HepG2 (cell line): ENCODE measurements around the gene DLX6. TPM values are rescaled to one million over a fixed set of nuclear protein-coding genes. Genes with fewer than 3 reads are reported as not detected.

Source experiments
- ASH2L ChIP-seq: fragments of 300-600, 200-600 bp; sonication (generic); IDR thresholded peaks from 2 replicates; pipeline ENCODE4 v1.7.0; 2017; ENCODE audit warnings: low read depth, mild to moderate bottlenecking, moderate library complexity, mixed read lengths, low read length; ENCODE audit not compliant: insufficient read length
- BORCS8-MEF2B ChIP-seq: sonication (generic); formaldehyde crosslinking; IDR thresholded peaks from 2 replicates; pipeline ENCODE4 v1.8.0; 2022; ENCODE audit warnings: mild to moderate bottlenecking, missing genetic modification reagents
- CAMTA2 ChIP-seq: sonication (generic); formaldehyde crosslinking; IDR thresholded peaks from 2 replicates; pipeline ENCODE4 v1.4.0; 2020; ENCODE audit warnings: mild to moderate bottlenecking, missing genetic modification reagents, borderline replicate concordance
- CBX2 ChIP-seq, 2 experiments: fragments of 200-600 bp in 1 of 2; sonication (generic); formaldehyde crosslinking in 1 of 2; IDR thresholded peaks; 2 replicates each; pipeline versions ENCODE4 v1.7.0 to v1.8.1; 2018 to 2022; ENCODE audit warnings: low read depth in 2 of 2, low read length in 1 of 2, mild to moderate bottlenecking in 1 of 2, missing genetic modification reagents in 1 of 2
- CREB1 ChIP-seq, 2 experiments: fragments of 450-650 bp in 1 of 2; IDR thresholded peaks; 2 replicates each; pipeline ENCODE4 v1.6.1; 2016 to 2017; ENCODE audit warnings: control low read depth in 1 of 2, mild to moderate bottlenecking in 1 of 2, missing compliant biosample characterization in 1 of 2, missing genetic modification characterization in 1 of 2
- DDIT3 ChIP-seq: sonication (generic); formaldehyde crosslinking; IDR thresholded peaks from 2 replicates; pipeline ENCODE4 v1.4.0; 2020; ENCODE audit warnings: mild to moderate bottlenecking, missing genetic modification reagents
- KLF12 ChIP-seq: sonication (generic); formaldehyde crosslinking; IDR thresholded peaks from 2 replicates; pipeline ENCODE4 v1.4.0; 2020; ENCODE audit warnings: missing genetic modification reagents, borderline replicate concordance
- KLF13 ChIP-seq: sonication (generic); formaldehyde crosslinking; IDR thresholded peaks from 2 replicates; pipeline ENCODE4 v1.4.0; 2020; ENCODE audit warnings: mild to moderate bottlenecking, missing genetic modification reagents
- PAF1 ChIP-seq: IDR thresholded peaks from 2 replicates; pipeline ENCODE4 v1.6.1; 2016; ENCODE audit warnings: missing genetic modification reagents, missing compliant biosample characterization
- PAX8 ChIP-seq: sonication (generic); formaldehyde crosslinking; IDR thresholded peaks from 2 replicates; pipeline ENCODE4 v1.8.0; 2022; ENCODE audit warnings: mild to moderate bottlenecking, missing genetic modification reagents, borderline replicate concordance
- PHF21A ChIP-seq: sonication (generic); formaldehyde crosslinking; IDR thresholded peaks from 2 replicates; pipeline ENCODE4 v1.5.0; 2020; ENCODE audit warnings: mild to moderate bottlenecking, missing genetic modification reagents
- RBM39 ChIP-seq: fragments of 200-400 bp; formaldehyde crosslinking; IDR thresholded peaks from one replicate; pipeline ENCODE4 v1.6.1; 2018; ENCODE audit warnings: antibody characterized with exemption, mild to moderate bottlenecking, low read depth, low read length; ENCODE audit not compliant: poor library complexity, severe bottlenecking
- SRY ChIP-seq: sonication (generic); formaldehyde crosslinking; IDR thresholded peaks from 2 replicates; pipeline ENCODE4 v1.8.0; 2022; ENCODE audit warnings: mild to moderate bottlenecking, missing genetic modification reagents
- THAP7 ChIP-seq: sonication (generic); formaldehyde crosslinking; IDR thresholded peaks from 2 replicates; pipeline ENCODE4 v1.8.1; 2023; ENCODE audit warnings: mild to moderate bottlenecking, missing genetic modification reagents
- TIGD3 ChIP-seq: sonication (generic); formaldehyde crosslinking; IDR thresholded peaks from 2 replicates; pipeline ENCODE4 v1.5.1; 2020; ENCODE audit warnings: mild to moderate bottlenecking, missing genetic modification reagents, borderline replicate concordance
- ZNF101 ChIP-seq: sonication (generic); formaldehyde crosslinking; IDR thresholded peaks from 2 replicates; pipeline ENCODE4 v1.4.0; 2020; ENCODE audit warnings: mild to moderate bottlenecking, low read depth, missing genetic modification reagents, borderline replicate concordance
- ZNF274 ChIP-seq: sonication (generic); formaldehyde crosslinking; IDR thresholded peaks from 2 replicates; pipeline ENCODE4 v1.5.1; 2020; ENCODE audit warnings: mild to moderate bottlenecking, missing genetic modification reagents
- ZNF556 ChIP-seq: sonication (generic); formaldehyde crosslinking; IDR thresholded peaks from 2 replicates; pipeline ENCODE4 v1.4.0; 2020; ENCODE audit warnings: mild to moderate bottlenecking, missing genetic modification reagents, borderline replicate concordance
- ZNF580 ChIP-seq: IDR thresholded peaks from 2 replicates; pipeline ENCODE4 v1.6.1; 2016; ENCODE audit warnings: low read depth, borderline replicate concordance
- ZNF775 ChIP-seq: sonication (generic); formaldehyde crosslinking; IDR thresholded peaks from 2 replicates; pipeline ENCODE4 v1.4.0; 2020; ENCODE audit warnings: missing genetic modification reagents, mild to moderate bottlenecking, moderate library complexity, borderline replicate concordance
- ZSCAN29 ChIP-seq: sonication (generic); formaldehyde crosslinking; conservative IDR thresholded peaks from 2 replicates; pipeline ENCODE4 v1.4.0; 2020; ENCODE audit warnings: mild to moderate bottlenecking, missing genetic modification reagents
- polyA plus RNA-seq, 8 experiments: library from polyadenylated mRNA; depleted of rRNA in 3 of 8; stranded (reverse) in 7 of 8; unstranded in 1 of 8; fragments of >200 nt; fragmentation: Illumina TruSeq in 4 of 8; extraction: Trizol in 4 of 8; gene quantifications; 2 replicates each; pipeline versions ENCODE4 v1.2.1 to v1.2.3, GENCODE V29; 2011 to 2016; ENCODE audit warnings: low read depth in 4 of 8, missing spikeins in 1 of 8, mixed read lengths in 1 of 8; ENCODE audit not compliant: insufficient read depth in 1 of 8
- total RNA-seq, 5 experiments: library from RNA; depleted of rRNA; stranded (reverse); fragments of >200 nt; fragmentation: Illumina TruSeq; extraction: Trizol; gene quantifications; 2 replicates each; pipeline ENCODE4 v1.2.3, GENCODE V29; 2016; ENCODE audit warnings: low read depth in 1 of 5
- TF ChIP-seq, protein P1 (sequence below): IDR thresholded peaks from 2 replicates; pipeline ENCODE4 v1.6.1; 2016; ENCODE audit warnings: missing compliant biosample characterization, missing genetic modification reagents, borderline replicate concordance
- TF ChIP-seq, protein P2 (sequence below): sonication (generic); formaldehyde crosslinking; IDR thresholded peaks from 2 replicates; pipeline ENCODE4 v1.4.0; 2020; ENCODE audit warnings: missing genetic modification reagents, mild to moderate bottlenecking, borderline replicate concordance

Gene DLX6
- total and polyA plus RNA-seq, 2 of the 13 experiments (the other 11 are each of a cell fraction or from before 2014, with no cell fraction given), result 3.5 to 5.5 TPM

GRCh38 chr7:97016381-97017191 lies 11.2 kb downstream of the DLX6 start (continued):
- TF ChIP-seq DDIT3 (CRISPR knock-in tag), result no peak
- TF ChIP-seq THAP7, result no peak
- no peak for TF ChIP-seq TIGD3 (CRISPR knock-in tag)
- TF ChIP-seq ZSCAN29 (CRISPR knock-in tag), result no peak
- TF ChIP-seq ZNF556 (CRISPR knock-in tag), result peak; percentile 34; the same call in 1 of the 2 replicates
- TF ChIP-seq KLF13 (CRISPR knock-in tag), result no peak
- no peak; the same call in 1 of the 2 replicates for TF ChIP-seq ZNF580
- TF ChIP-seq KLF12 (CRISPR knock-in tag), result peak; percentile 83
- TF ChIP-seq ZNF274 (CRISPR knock-in tag), result no peak
- no peak for TF ChIP-seq ZNF101 (CRISPR knock-in tag)
- peak; percentile 68 for TF ChIP-seq RBM39
- TF ChIP-seq, protein P1, sequence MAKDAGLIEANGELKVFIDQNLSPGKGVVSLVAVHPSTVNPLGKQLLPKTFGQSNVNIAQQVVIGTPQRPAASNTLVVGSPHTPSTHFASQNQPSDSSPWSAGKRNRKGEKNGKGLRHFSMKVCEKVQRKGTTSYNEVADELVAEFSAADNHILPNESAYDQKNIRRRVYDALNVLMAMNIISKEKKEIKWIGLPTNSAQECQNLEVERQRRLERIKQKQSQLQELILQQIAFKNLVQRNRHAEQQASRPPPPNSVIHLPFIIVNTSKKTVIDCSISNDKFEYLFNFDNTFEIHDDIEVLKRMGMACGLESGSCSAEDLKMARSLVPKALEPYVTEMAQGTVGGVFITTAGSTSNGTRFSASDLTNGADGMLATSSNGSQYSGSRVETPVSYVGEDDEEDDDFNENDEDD (CRISPR knock-in tag), result peak; percentile 21; the same call in 1 of the 2 replicates
- no peak for TF ChIP-seq PAF1
- no peak; the same call in 1 of the 2 replicates for TF ChIP-seq PHF21A (CRISPR knock-in tag)
- TF ChIP-seq CREB1 (IDR thresholded peaks at IDR 0.05), result 0 out of 2 replicates have a peak, but pooled peaks have one; percentile 10
- TF ChIP-seq CREB1 (CRISPR knock-in tag; IDR thresholded peaks at IDR 0.05), result no peak
- TF ChIP-seq, protein P2, sequence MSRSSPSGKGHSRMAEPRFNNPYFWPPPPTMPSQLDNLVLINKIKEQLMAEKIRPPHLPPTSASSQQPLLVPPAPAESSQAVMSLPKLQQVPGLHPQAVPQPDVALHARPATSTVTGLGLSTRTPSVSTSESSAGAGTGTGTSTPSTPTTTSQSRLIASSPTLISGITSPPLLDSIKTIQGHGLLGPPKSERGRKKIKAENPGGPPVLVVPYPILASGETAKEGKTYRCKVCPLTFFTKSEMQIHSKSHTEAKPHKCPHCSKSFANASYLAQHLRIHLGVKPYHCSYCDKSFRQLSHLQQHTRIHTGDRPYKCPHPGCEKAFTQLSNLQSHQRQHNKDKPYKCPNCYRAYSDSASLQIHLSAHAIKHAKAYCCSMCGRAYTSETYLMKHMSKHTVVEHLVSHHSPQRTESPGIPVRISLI (CRISPR knock-in tag), result peak; percentile 91
- TF ChIP-seq ASH2L, result peak; percentile 25
- TF ChIP-seq PAX8, result no peak
- peak; percentile 38; the same call in 1 of the 2 replicates for TF ChIP-seq BORCS8-MEF2B (CRISPR knock-in tag)
- 0 out of 2 replicates have a peak, but pooled peaks have one; percentile 16 for TF ChIP-seq CAMTA2
- TF ChIP-seq ZNF775, result no peak
- no peak for TF ChIP-seq SRY
- TF ChIP-seq CBX2 (IDR thresholded peaks at IDR 0.05; ENCODE audit: low read depth, low read length), result no peak
- no peak for TF ChIP-seq CBX2 (CRISPR knock-in tag; IDR thresholded peaks at IDR 0.05; ENCODE audit: low read depth)
